Loucy (cell line): ENCODE measurements around the gene RPS16.
A peak's percentile ranks its signal among the peaks of the same experiment; 100 is the strongest.

ENCODE experiments used
- H2AFZ ChIP-seq: fragments of 200-600 bp; sonication (generic); 2 replicates; pipeline ENCODE4 v1.6.0; 2016; ENCODE audit warnings: antibody characterized with exemption, mild to moderate bottlenecking, low read length, moderate library complexity
- H3F3A ChIP-seq: fragments of 200-600 bp; 2 replicates; pipeline ENCODE4 v1.6.0; 2016; ENCODE audit warnings: antibody characterized with exemption, low read depth, mild to moderate bottlenecking
- H3K27me3 ChIP-seq: fragments of 200-600 bp; sonication (generic); 2 replicates; pipeline ENCODE4 v1.6.1; 2014; ENCODE audit warnings: low read length, mild to moderate bottlenecking; ENCODE audit not compliant: insufficient read depth, poor library complexity, severe bottlenecking
- H3K36me3 ChIP-seq: fragments of 200-600 bp; sonication (generic); 2 replicates; pipeline ENCODE4 v1.6.1; 2016; ENCODE audit warnings: low read length; ENCODE audit not compliant: insufficient read depth
- H3K4me1 ChIP-seq: fragments of 200-600 bp; sonication (generic); 2 replicates; pipeline ENCODE4 v1.5.1; 2014; ENCODE audit warnings: low read length, mild to moderate bottlenecking; ENCODE audit not compliant: insufficient read depth, poor library complexity, severe bottlenecking
- H3K4me2 ChIP-seq: fragments of 200-600 bp; sonication (generic); 2 replicates; pipeline ENCODE4 v1.6.0; 2014; ENCODE audit warnings: antibody characterized with exemption, low read length, low read depth, mild to moderate bottlenecking; ENCODE audit not compliant: poor library complexity, severe bottlenecking
- H3K4me3 ChIP-seq: fragments of 200-600 bp; sonication (generic); 2 replicates; pipeline ENCODE4 v1.5.1; 2014; ENCODE audit warnings: low read length, mild to moderate bottlenecking, mixed read lengths; ENCODE audit not compliant: poor library complexity, severe bottlenecking
- H3K79me2 ChIP-seq: fragments of 200-600 bp; sonication (generic); 2 replicates; pipeline ENCODE4 v1.6.1; 2014; ENCODE audit warnings: low read length; ENCODE audit not compliant: insufficient read depth
- H3K9ac ChIP-seq: fragments of 200-600 bp; sonication (generic); 2 replicates; pipeline ENCODE4 v1.6.0; 2014; ENCODE audit warnings: mild to moderate bottlenecking, low read depth, low read length, moderate library complexity; ENCODE audit not compliant: poor library complexity, severe bottlenecking
- H3K9me2 ChIP-seq: fragments of 200-600 bp; sonication (generic); replicated peaks from 2 replicates; pipeline ENCODE4 v1.6.1; 2016; ENCODE audit warnings: low read depth, low read length, mixed read lengths
- H3K9me3 ChIP-seq: fragments of 200-600 bp; sonication (generic); 2 replicates; pipeline ENCODE4 v1.6.1; 2014; ENCODE audit warnings: mild to moderate bottlenecking, antibody characterized with exemption, low read length, low read depth; ENCODE audit not compliant: insufficient read depth
- H4K20me1 ChIP-seq: fragments of 200-600 bp; sonication (generic); 2 replicates; pipeline ENCODE4 v1.6.0; 2014; ENCODE audit warnings: antibody characterized with exemption, low read length, mild to moderate bottlenecking; ENCODE audit not compliant: insufficient read depth, poor library complexity, severe bottlenecking
- CTCF ChIP-seq: fragments of 200-600 bp; sonication (generic); conservative IDR thresholded peaks from 2 replicates; pipeline ENCODE4 v1.5.1; 2014; ENCODE audit warnings: mild to moderate bottlenecking, antibody characterized with exemption, low read length
- EZH2phosphoT487 ChIP-seq: fragments of 200-600 bp; IDR thresholded peaks from 2 replicates; pipeline ENCODE4 v1.6.1; 2018; ENCODE audit warnings: antibody characterized with exemption, mild to moderate bottlenecking, moderate library complexity, borderline replicate concordance

The RPS16 gene

GRCh38 chr19:39400061-39400460 is 35.7 kb downstream of the RPS16 start:
- Histone ChIP-seq H3K4me1 (peaks cover 40% of the 10 kb centered on the region), H3K27me3 (no peaks in the 10 kb centered on the region), H3K4me3 (no peak overlapping the region), H4K20me1 (no peaks in the 10 kb centered on the region), H3K9me3 (no peaks in the 10 kb centered on the region), H3K79me2 (peaks cover 3% of the 10 kb centered on the region; the same call in 1 of the 2 replicates), H3F3A (peaks cover 4% of the 10 kb centered on the region), H2AFZ (no peak overlapping the region), H3K4me2 (no peak overlapping the region), H3K9ac (no peak overlapping the region), H3K9me2 (no peaks in the 10 kb centered on the region), H3K36me3 (no peaks in the 10 kb centered on the region)
- TF ChIP-seq CTCF (no peak), EZH2phosphoT487 (no peak)

- no peaks in the 10 kb centered on the region for H3K9me2 ChIP-seq
- no peak overlapping the region for H3K4me2 ChIP-seq
- peaks cover 40% of the 10 kb centered on the region for H3K4me1 ChIP-seq
- H3K9me3 ChIP-seq, result no peaks in the 10 kb centered on the region
- H3K79me2 ChIP-seq, result peaks cover 5% of the 10 kb centered on the region; the same call in 1 of the 2 replicates
- H3K9ac ChIP-seq, result no peak overlapping the region
- no peak overlapping the region for H2AFZ ChIP-seq
- no peaks in the 10 kb centered on the region for H4K20me1 ChIP-seq
- TF ChIP-seq EZH2phosphoT487, result no peak
- no peak for TF ChIP-seq CTCF
- no peak overlapping the region for H3K4me3 ChIP-seq
- no peaks in the 10 kb centered on the region for H3K27me3 ChIP-seq
- no peaks in the 10 kb centered on the region for H3K36me3 ChIP-seq
- peaks cover 4% of the 10 kb centered on the region for H3F3A ChIP-seq
Measured at GRCh38 chr19:39399668-39400050, 36.1 kb downstream of the RPS16 start.

- peak overlapping the region; percentile 45 for H3K9ac ChIP-seq
- peaks cover 4% of the 10 kb centered on the region for H3F3A ChIP-seq
- peak overlapping the region; percentile 11 for H3K4me3 ChIP-seq
Measured at GRCh38 chr19:39398297-39398864, 37.4 kb downstream of the RPS16 start.

More at GRCh38 chr19:39398297-39398864, 37.4 kb downstream of the RPS16 start:
- no peaks in the 10 kb centered on the region for H3K9me2 ChIP-seq
- H4K20me1 ChIP-seq, result no peaks in the 10 kb centered on the region
- peak overlapping the region; percentile 51 for H3K4me2 ChIP-seq
- H2AFZ ChIP-seq, result no peak overlapping the region
- H3K27me3 ChIP-seq, result no peaks in the 10 kb centered on the region
- H3K4me1 ChIP-seq, result peaks cover 38% of the 10 kb centered on the region
- peaks cover 10% of the 10 kb centered on the region; the same call in 1 of the 2 replicates for H3K79me2 ChIP-seq
- no peaks in the 10 kb centered on the region; the same call in 1 of the 2 replicates for H3K36me3 ChIP-seq
- H3K9me3 ChIP-seq, result no peaks in the 10 kb centered on the region
- TF ChIP-seq CTCF, result no peak
- TF ChIP-seq EZH2phosphoT487, result no peak
